ENCODE results near the gene DENND1A.

The DENND1A gene

DNA sequence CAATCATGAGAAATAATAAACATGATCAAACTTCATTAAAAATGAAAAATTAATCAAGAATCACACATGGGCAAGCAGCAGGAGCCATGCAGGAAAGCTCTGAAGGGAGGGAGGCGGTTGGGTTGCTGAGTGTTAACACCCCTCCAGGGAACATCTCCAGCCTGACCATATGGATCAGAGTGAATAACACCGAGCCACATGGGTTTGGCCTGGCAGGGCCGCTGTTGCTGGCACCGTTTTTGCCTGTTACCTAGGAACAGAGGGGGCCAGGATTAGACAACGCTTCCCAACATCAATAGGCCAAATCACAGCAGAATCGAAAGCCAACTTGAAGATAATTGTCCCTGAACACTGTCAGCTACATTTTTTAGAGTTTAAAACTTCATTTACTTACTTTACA lies 160.2 kb downstream of the DENND1A start:
- no peak for ATAC-seq
- H3K9me3 Mint-ChIP-seq, result no peaks in the 10 kb centered on the region
- H3K4me1 Mint-ChIP-seq, result no peaks in the 10 kb centered on the region
- no peak overlapping the region for H3K4me3 Mint-ChIP-seq
- DNase-seq, result no peak
- no peaks in the 10 kb centered on the region for H3K27me3 Mint-ChIP-seq
- no peak overlapping the region for H3K27ac Mint-ChIP-seq

DNA sequence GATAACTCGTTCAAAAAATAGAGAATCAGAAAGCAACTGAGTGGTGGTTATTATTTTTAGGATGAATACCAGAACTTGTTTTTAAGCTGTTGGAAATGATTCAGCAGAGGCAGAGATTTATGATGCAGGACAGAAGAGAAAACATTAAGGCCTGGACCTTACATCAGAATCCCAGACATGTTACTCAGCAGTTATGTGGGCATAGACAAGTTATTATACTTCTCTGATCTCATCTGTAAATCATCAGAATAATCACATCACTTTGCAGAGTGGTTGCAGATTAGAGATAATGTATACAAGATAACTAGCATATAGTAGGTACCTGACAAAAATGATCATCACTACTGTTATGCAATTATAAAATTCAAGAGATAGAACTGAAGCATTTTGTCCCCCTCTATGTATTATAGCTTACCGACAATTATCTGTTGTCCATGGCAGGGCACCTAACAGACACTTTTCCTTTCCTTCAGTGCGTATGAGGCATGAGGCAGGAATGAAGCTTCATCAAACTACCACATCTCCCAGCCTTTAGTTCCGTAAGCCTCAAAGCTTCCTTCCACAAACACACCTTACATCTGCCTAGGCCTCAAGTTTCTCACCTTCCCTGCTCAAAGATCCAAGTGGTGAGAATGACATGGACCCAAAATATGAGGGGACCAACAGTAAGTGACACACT lies 165.9 kb downstream of the DENND1A start:
- H3K27ac Mint-ChIP-seq, result no peak overlapping the region
- H3K4me1 Mint-ChIP-seq, result no peaks in the 10 kb centered on the region
- DNase-seq (no peak), ATAC-seq (no peak)
- no peaks in the 10 kb centered on the region for H3K27me3 Mint-ChIP-seq
- H3K4me3 Mint-ChIP-seq, result no peak overlapping the region
- no peaks in the 10 kb centered on the region for H3K9me3 Mint-ChIP-seq

DNA sequence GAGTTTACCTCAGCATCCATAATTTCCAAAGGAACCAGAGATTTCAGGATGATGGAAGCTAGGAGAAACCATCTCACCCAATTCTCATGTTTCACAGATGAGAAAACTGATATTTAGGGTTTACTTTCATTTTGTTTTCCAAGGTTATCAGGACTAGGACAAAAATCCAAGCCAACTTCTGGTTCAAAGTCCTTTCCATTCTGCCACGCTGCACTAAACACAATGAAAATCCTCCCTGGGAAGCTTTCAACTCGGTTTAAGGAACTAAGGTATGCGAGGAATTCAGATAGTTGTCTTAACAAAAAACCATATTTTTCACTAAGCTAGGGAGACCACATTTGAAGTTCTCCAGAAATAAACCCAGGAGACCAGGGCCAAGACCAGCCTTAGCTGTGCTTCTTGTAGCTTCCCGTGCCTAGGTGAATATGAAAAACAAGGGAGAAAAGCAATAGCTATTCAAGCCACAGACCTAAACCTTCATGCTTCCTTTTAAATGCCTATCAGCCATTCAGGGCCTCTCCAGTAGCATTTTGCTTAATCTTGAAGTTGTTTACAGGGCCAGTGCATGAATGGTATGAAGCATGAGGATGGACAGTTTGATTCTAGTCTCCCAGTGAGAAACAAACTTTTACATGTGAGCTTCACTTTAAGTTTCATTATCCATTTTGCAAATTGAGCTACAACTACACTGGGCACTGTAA lies 167.9 kb downstream of the DENND1A start:
- no peaks in the 10 kb centered on the region for H3K4me1 Mint-ChIP-seq
- no peak overlapping the region for H3K27ac Mint-ChIP-seq
- no peak for DNase-seq
- no peaks in the 10 kb centered on the region for H3K9me3 Mint-ChIP-seq
- no peak for ATAC-seq
- no peaks in the 10 kb centered on the region for H3K27me3 Mint-ChIP-seq
- H3K4me3 Mint-ChIP-seq, result no peak overlapping the region

- H3K9me3 Mint-ChIP-seq, result no peaks in the 10 kb centered on the region
- DNase-seq (no peak), ATAC-seq (no peak)
- H3K4me3 Mint-ChIP-seq, result no peak overlapping the region
- H3K27ac Mint-ChIP-seq, result no peak overlapping the region
- peaks cover 5% of the 10 kb centered on the region for H3K4me1 Mint-ChIP-seq
- H3K27me3 Mint-ChIP-seq, result no peaks in the 10 kb centered on the region
These were observed 172.0 kb downstream of the DENND1A start for GRCh38 chr9:123757960-123758359.

DNA sequence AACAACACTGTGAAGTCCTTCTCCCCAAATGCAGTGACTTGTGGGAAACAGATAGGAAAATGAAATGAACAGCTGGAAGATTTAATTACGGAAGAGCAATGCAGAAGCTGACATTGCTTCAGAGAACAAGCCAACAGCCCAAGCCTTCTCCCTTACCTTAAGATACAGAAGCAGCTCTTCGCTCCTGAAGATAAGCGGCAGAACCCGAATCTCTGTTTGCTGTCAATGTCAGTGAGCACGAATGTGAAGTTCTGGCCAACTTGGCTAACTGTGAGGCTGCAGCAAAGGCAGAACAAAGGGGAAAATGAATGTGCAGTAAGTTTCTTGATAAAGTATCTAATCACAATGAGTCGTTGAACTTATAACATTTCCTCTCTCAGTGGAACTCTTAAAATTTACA lies 172.4 kb downstream of the DENND1A start:
- H3K9me3 Mint-ChIP-seq, result no peaks in the 10 kb centered on the region
- DNase-seq (no peak), ATAC-seq (no peak)
- H3K27ac Mint-ChIP-seq, result peak overlapping the region in 1 of 2 donors; percentile 23
- no peak overlapping the region for H3K4me3 Mint-ChIP-seq
- peaks cover 5% of the 10 kb centered on the region for H3K4me1 Mint-ChIP-seq
- H3K27me3 Mint-ChIP-seq, result no peaks in the 10 kb centered on the region

- peak overlapping the region in 1 of 2 donors; percentile 30 for H3K27ac Mint-ChIP-seq
- DNase-seq (no peak), ATAC-seq (no peak)
- H3K9me3 Mint-ChIP-seq, result no peaks in the 10 kb centered on the region
- no peak overlapping the region for H3K4me3 Mint-ChIP-seq
- H3K4me1 Mint-ChIP-seq, result peaks cover 5% of the 10 kb centered on the region
- no peaks in the 10 kb centered on the region for H3K27me3 Mint-ChIP-seq
These were observed 173.3 kb downstream of the DENND1A start for GRCh38 chr9:123756484-123757106.

DNA sequence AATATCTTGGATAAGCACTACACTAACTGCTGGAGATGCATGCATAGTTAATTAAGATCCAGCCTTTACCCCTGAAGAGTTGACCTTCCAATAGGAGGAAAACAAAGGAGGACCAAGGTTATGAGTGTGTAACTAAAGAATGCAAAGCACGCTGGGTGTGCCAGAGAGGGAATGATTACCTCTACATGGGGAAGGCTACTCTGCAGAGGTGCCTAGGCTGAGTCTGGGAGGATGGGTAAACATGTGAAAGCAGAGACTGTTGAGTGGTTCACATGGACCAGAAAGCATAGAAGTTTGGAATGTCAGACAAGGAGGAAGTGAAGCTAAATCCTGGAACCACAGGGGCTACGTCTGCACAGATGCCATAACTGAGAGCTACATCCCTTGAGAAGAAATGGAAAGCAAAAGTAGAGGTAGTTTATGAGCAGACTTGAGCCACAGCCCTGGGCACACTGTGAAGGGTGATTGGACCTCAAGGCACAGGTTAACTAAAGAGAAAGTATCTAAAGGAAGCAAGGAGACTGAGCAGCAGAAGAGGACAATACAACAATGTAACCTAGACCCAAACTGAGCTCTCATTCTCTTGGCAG lies 176.2 kb downstream of the DENND1A start:
- no peak overlapping the region for H3K27ac Mint-ChIP-seq
- H3K9me3 Mint-ChIP-seq, result no peaks in the 10 kb centered on the region
- no peaks in the 10 kb centered on the region for H3K27me3 Mint-ChIP-seq
- no peak for ATAC-seq
- H3K4me1 Mint-ChIP-seq, result peaks cover 24% of the 10 kb centered on the region
- no peak for DNase-seq
- H3K4me3 Mint-ChIP-seq, result no peak overlapping the region

- Mint-ChIP-seq H3K9me3 (no peaks in the 10 kb centered on the region), H3K27me3 (no peaks in the 10 kb centered on the region), H3K4me1 (peaks cover 25% of the 10 kb centered on the region), H3K27ac (no peak overlapping the region), H3K4me3 (no peak overlapping the region)
- ATAC-seq (no peak), DNase-seq (no peak)
These were observed 176.9 kb downstream of the DENND1A start for GRCh38 chr9:123753016-123753415.

DNA sequence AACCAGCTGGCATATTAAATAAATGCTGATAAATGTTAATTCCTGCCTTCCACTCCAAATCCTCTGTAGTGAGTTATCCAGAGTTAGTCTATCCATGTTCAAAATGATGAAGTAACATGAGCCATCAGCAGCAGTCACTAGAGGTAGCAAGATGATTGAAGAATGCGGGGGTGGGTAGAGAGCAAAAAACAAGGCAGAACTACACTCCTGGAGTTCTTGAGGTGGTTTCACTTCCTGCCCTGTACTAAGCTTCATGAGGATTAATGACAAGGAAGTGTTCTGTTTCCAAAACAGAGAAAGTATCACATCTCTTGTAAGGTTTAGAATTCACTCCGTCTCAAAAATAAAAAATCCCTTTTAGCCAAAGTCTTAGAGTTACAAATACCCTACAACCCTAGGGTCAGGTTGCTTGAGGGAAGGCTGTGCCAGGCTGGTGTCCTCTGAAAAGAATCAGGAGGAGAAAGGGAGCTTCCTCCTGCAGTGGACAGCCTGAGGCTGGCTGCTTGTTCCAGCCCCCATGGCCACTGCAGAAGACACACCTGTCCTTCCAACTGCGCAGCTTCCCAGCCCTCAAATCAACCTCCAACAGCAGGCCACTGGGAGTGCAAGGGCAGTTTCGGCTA lies 180.2 kb downstream of the DENND1A start:
- Mint-ChIP-seq H3K4me3 (peak overlapping the region in 1 of 2 donors; percentile 32), H3K27me3 (no peaks in the 10 kb centered on the region), H3K9me3 (no peaks in the 10 kb centered on the region), H3K4me1 (peaks cover 20% of the 10 kb centered on the region), H3K27ac (no peak overlapping the region)
- DNase-seq (no peak), ATAC-seq (peak; percentile 79)

DNA sequence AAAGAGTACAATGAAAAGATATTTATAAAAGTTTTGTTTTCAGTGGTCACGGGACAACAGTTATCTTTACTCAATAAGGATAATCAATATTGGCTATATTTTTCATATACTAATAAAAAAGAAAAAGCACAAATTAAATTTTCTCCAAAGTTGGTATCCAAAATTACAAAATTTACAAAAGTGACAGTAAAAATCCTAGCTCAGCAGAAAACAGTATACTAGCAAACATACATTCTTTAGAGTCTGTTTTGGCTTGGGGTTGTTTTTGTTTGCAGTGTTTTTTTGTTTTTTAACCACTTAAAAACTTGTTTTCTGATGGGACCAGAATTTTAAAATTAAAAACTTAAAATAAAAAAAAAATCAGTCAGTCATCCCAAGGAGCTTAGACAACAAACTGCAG lies 183.2 kb downstream of the DENND1A start:
- DNase-seq, result no peak
- H3K4me3 Mint-ChIP-seq, result no peak overlapping the region
- H3K27ac Mint-ChIP-seq, result no peak overlapping the region
- no peak for ATAC-seq
- H3K9me3 Mint-ChIP-seq, result no peaks in the 10 kb centered on the region
- H3K27me3 Mint-ChIP-seq, result no peaks in the 10 kb centered on the region
- peaks cover 20% of the 10 kb centered on the region for H3K4me1 Mint-ChIP-seq

- H3K9me3 Mint-ChIP-seq, result no peaks in the 10 kb centered on the region
- H3K27ac Mint-ChIP-seq, result no peak overlapping the region
- H3K4me3 Mint-ChIP-seq, result no peak overlapping the region
- DNase-seq (no peak), ATAC-seq (no peak)
- H3K4me1 Mint-ChIP-seq, result peaks cover 20% of the 10 kb centered on the region
- no peaks in the 10 kb centered on the region for H3K27me3 Mint-ChIP-seq
These were observed 184.0 kb downstream of the DENND1A start for GRCh38 chr9:123745933-123746332.

- no peak overlapping the region for H3K27ac Mint-ChIP-seq
- no peaks in the 10 kb centered on the region for H3K9me3 Mint-ChIP-seq
- H3K27me3 Mint-ChIP-seq, result no peaks in the 10 kb centered on the region
- peaks cover 18% of the 10 kb centered on the region for H3K4me1 Mint-ChIP-seq
- DNase-seq (no peak), ATAC-seq (no peak)
- no peak overlapping the region for H3K4me3 Mint-ChIP-seq
These were observed 184.5 kb downstream of the DENND1A start for GRCh38 chr9:123745451-123745850.

DNA sequence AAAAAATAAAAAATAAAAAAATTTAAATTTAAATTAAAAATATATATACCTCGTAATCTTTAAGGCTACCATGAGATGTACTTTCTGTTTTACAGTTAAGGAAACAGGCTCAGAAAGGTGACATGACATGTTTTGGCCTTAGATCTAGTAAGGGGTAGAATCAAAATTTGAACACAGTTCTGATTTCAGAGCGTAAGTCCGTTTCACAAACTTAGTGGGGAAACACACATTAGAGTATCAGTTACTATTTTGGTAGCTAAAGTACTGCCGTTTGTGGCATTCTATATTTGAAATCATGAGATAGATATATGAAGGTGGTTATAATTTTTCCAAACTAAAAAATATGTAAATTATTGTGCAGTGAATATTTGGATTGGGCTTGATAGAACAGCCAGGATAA lies 186.2 kb downstream of the DENND1A start:
- peaks cover under 1% of the 10 kb centered on the region for H3K4me1 Mint-ChIP-seq
- ATAC-seq, result no peak
- DNase-seq, result no peak
- H3K4me3 Mint-ChIP-seq, result no peak overlapping the region
- H3K27me3 Mint-ChIP-seq, result no peaks in the 10 kb centered on the region
- no peak overlapping the region for H3K27ac Mint-ChIP-seq
- H3K9me3 Mint-ChIP-seq, result no peaks in the 10 kb centered on the region

GRCh38 chr9:123742009-123742767 lies 187.7 kb downstream of the DENND1A start:
- Mint-ChIP-seq H3K4me1 (no peaks in the 10 kb centered on the region), H3K27me3 (no peaks in the 10 kb centered on the region), H3K27ac (no peak overlapping the region), H3K9me3 (no peaks in the 10 kb centered on the region), H3K4me3 (no peak overlapping the region)
- ATAC-seq (no peak), DNase-seq (no peak)

DNA sequence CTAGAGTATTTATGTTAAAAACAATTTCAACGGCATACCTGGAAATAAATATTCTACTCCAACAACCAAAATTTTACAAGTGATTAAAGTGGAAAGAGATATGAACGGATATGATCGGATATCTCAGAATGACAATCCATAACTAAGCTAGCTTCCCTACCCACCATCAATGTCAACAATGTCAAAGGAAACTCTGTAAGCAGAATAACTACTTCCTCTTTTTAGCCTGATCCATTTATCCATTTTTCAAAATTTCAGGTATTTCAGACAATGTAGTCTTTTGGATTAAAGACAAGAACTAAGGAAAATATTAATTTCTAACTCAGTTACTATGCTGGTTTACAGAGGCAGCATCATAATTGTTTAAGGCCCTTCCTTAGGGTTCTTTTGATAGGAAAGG lies 188.7 kb downstream of the DENND1A start:
- no peak overlapping the region for H3K4me3 Mint-ChIP-seq
- no peaks in the 10 kb centered on the region for H3K9me3 Mint-ChIP-seq
- no peaks in the 10 kb centered on the region for H3K27me3 Mint-ChIP-seq
- no peak overlapping the region for H3K27ac Mint-ChIP-seq
- H3K4me1 Mint-ChIP-seq, result no peaks in the 10 kb centered on the region
- no peak for DNase-seq
- no peak for ATAC-seq
